GM23248 (cell line): ENCODE measurements around the gene FOXK1. TPM values are rescaled to one million over a fixed set of nuclear protein-coding genes. Genes with fewer than 3 reads are reported as not detected.
A peak's percentile ranks its signal among the peaks of the same experiment; 100 is the strongest.
"Not testable (repeated sequence)": the region's sequence is repeated elsewhere in the genome, so short reads cannot be mapped to it uniquely, and the experiment has no call there.

ENCODE experiments used
- DNase-seq: peaks from one replicate; pipeline ENCODE4 v3.0.0-alpha.2; 2015
- H2AFZ ChIP-seq: fragments of 200-600 bp; sonication (generic); 2 replicates; pipeline ENCODE4 v1.6.1; 2016; ENCODE audit warnings: antibody characterized with exemption
- H3F3A ChIP-seq: fragments of 200-600 bp; sonication (generic); 2 replicates; pipeline ENCODE4 v1.6.1; 2016; ENCODE audit warnings: mild to moderate bottlenecking, antibody characterized with exemption, mixed run types; ENCODE audit not compliant: insufficient read depth
- H3K27ac ChIP-seq: fragments of 200-600 bp; sonication (generic); 2 replicates; pipeline ENCODE4 v1.5.1; 2016; ENCODE audit warnings: mild to moderate bottlenecking
- H3K27me3 ChIP-seq: fragments of 200-600 bp; sonication (generic); replicated peaks from 2 replicates; pipeline ENCODE4 v1.6.1; 2016; ENCODE audit warnings: mild to moderate bottlenecking; ENCODE audit not compliant: insufficient read depth
- H3K36me3 ChIP-seq: fragments of 200-600 bp; sonication (generic); 2 replicates; pipeline ENCODE4 v1.6.1; 2016; ENCODE audit warnings: low read depth, mild to moderate bottlenecking
- H3K4me1 ChIP-seq: fragments of 200-600 bp; sonication (generic); 2 replicates; pipeline ENCODE4 v1.6.1; 2016; ENCODE audit warnings: mild to moderate bottlenecking; ENCODE audit not compliant: insufficient read depth
- H3K4me2 ChIP-seq: fragments of 200-600 bp; sonication (generic); one replicate; pipeline ENCODE4 v1.6.1; 2016; ENCODE audit warnings: mild to moderate bottlenecking; ENCODE audit not compliant: unreplicated experiment
- H3K4me3 ChIP-seq: fragments of 200-600 bp; sonication (generic); 2 replicates; pipeline ENCODE4 v1.5.1; 2016; ENCODE audit warnings: mild to moderate bottlenecking
- H3K79me2 ChIP-seq: fragments of 200-600 bp; sonication (generic); 2 replicates; pipeline ENCODE4 v1.6.1; 2016; ENCODE audit warnings: mild to moderate bottlenecking; ENCODE audit not compliant: insufficient read depth
- H3K9ac ChIP-seq: fragments of 200-600 bp; sonication (generic); 2 replicates; pipeline ENCODE4 v1.6.1; 2016; ENCODE audit warnings: mild to moderate bottlenecking
- H3K9me2 ChIP-seq: fragments of 200-600 bp; sonication (generic); 2 replicates; pipeline ENCODE4 v1.6.1; 2016; ENCODE audit warnings: mixed run types, mild to moderate bottlenecking, moderate library complexity; ENCODE audit not compliant: insufficient read depth
- H3K9me3 ChIP-seq: fragments of 200-600 bp; sonication (generic); one replicate; pipeline ENCODE4 v1.6.1; 2017; ENCODE audit warnings: low read depth
- H4K20me1 ChIP-seq: fragments of 200-600 bp; sonication (generic); 2 replicates; pipeline ENCODE4 v1.6.0; 2016; ENCODE audit not compliant: insufficient read depth
- EZH2 ChIP-seq: fragments of 200-600 bp; sonication (generic); IDR thresholded peaks from 2 replicates; pipeline ENCODE4 v1.6.1; 2018; ENCODE audit warnings: antibody characterized with exemption, mild to moderate bottlenecking; ENCODE audit not compliant: insufficient read depth, poor library complexity, severe bottlenecking
- EZH2phosphoT487 ChIP-seq: fragments of 200-600 bp; sonication (generic); IDR thresholded peaks from 2 replicates; pipeline ENCODE4 v1.6.1; 2018; ENCODE audit warnings: antibody characterized with exemption, moderate library complexity, mild to moderate bottlenecking, low read depth; ENCODE audit not compliant: insufficient read depth
- WGBS, 2 experiments: methylation state at CpG; one replicate each; pipeline ENCODE4 v1.1.6; 2015 to 2017; ENCODE audit warnings: low lambda C conversion rate in 2 of 2, low coverage in 1 of 2; ENCODE audit errors: missing lambda C conversion rate in 2 of 2; 5-methylcytosine and 5-hydroxymethylcytosine counted together
- in situ Hi-C: fragments of 300-500 bp; cut with MboI; formaldehyde crosslinking; loops from 2 replicates; pipeline ENCODE4 v1.15.0; 2020
- polyA plus RNA-seq: library from polyadenylated mRNA; unstranded; fragments of >200 nt; fragmentation: Nextera tagmentation; extraction: Ambion mirVana; gene quantifications from 2 replicates; pipeline ENCODE4 v1.2.1, GENCODE V29; 2016
- total RNA-seq: library from RNA; depleted of rRNA; stranded (reverse); fragments of >200 nt; shearing (Covaris generic); gene quantifications from 2 replicates; pipeline ENCODE4 v1.2.3, GENCODE V29; 2014

FOXK1 gene
- total and polyA plus RNA-seq, 2 experiments from 2014 or later, result 8.5 to 16.4 TPM

- Histone ChIP-seq H3K36me3 (no peaks in the 10 kb centered on the region), H3K27me3 (no peaks in the 10 kb centered on the region), H2AFZ (no peak overlapping the region; the same call in 1 of the 2 replicates), H3F3A (no peaks in the 10 kb centered on the region), H3K4me1 (no peaks in the 10 kb centered on the region), H3K9me3 (no peaks in the 10 kb centered on the region), H4K20me1 (no peaks in the 10 kb centered on the region), H3K9ac (no peak overlapping the region), H3K4me3 (no peak overlapping the region), H3K79me2 (no peaks in the 10 kb centered on the region), H3K4me2 (no peak overlapping the region), H3K9me2 (no peaks in the 10 kb centered on the region), H3K27ac (no peak overlapping the region)
- TF ChIP-seq EZH2, result no peak
- TF ChIP-seq EZH2phosphoT487, result no peak
- in situ Hi-C loops, result loop anchor here (10.0 kb wide), 1 partner anchor 285 kb away; no protein-coding TSS in a partner anchor
- DNase-seq, result peak; percentile 65
- whole genome bisulfite sequencing, 2 experiments, result 52 to 56% methylated on average over 34 to 39 of the region's 39 CpGs
Observed at GRCh38 chr7:4799508-4800268, 117.6 kb downstream of the FOXK1 start.

DNA sequence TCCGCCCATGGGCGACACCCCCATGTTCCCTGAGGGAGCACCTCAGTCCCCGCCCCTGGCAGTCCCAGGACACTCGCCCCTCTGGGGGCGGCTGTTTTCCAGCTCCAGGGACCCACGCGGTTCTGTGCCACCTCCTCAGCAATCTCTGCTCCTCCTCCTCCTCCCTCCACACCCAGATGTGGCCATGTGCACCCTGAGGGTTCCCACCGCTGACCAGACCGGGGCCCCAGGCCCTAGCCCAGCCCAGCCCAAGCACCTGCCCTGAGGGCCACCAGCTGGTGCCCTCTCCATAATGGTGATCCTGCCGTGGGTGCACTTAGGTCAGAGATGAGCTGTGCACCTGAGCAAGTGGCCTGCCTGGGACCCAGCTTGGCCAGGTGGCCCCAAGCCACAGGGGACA lies 118.4 kb downstream of the FOXK1 start:
- Histone ChIP-seq H3K4me3 (no peak overlapping the region), H3K27me3 (no peaks in the 10 kb centered on the region), H2AFZ (no peak overlapping the region), H3K9me2 (no peaks in the 10 kb centered on the region), H3K4me2 (no peak overlapping the region), H3K27ac (no peak overlapping the region), H4K20me1 (no peaks in the 10 kb centered on the region), H3K9me3 (no peaks in the 10 kb centered on the region), H3K4me1 (no peaks in the 10 kb centered on the region), H3K9ac (no peak overlapping the region), H3K36me3 (no peaks in the 10 kb centered on the region), H3K79me2 (no peaks in the 10 kb centered on the region), H3F3A (no peaks in the 10 kb centered on the region)
- in situ Hi-C loops, result no loop called here
- DNase-seq, result no peak
- 59 to 76% methylated on average over 8 to 10 of the region's 10 CpGs for WGBS, 2 experiments
- TF ChIP-seq EZH2 (no peak), EZH2phosphoT487 (no peak)

- Histone ChIP-seq H3K36me3 (no peaks in the 10 kb centered on the region), H2AFZ (no peak overlapping the region), H3K9ac (no peak overlapping the region), H3K4me1 (no peaks in the 10 kb centered on the region), H3K9me3 (no peaks in the 10 kb centered on the region), H4K20me1 (no peaks in the 10 kb centered on the region), H3K4me2 (no peak overlapping the region), H3K9me2 (no peaks in the 10 kb centered on the region), H3K4me3 (no peak overlapping the region), H3K79me2 (no peaks in the 10 kb centered on the region), H3F3A (no peaks in the 10 kb centered on the region), H3K27ac (no peak overlapping the region), H3K27me3 (no peaks in the 10 kb centered on the region)
- in situ Hi-C loops, result no loop called here
- WGBS, 2 experiments, result 88 to 91% methylated on average over 19 to 24 of the region's 27 CpGs
- TF ChIP-seq EZH2, result no peak
- TF ChIP-seq EZH2phosphoT487, result no peak
- no peak for DNase-seq
Observed at GRCh38 chr7:4800926-4801838, 119.1 kb downstream of the FOXK1 start.

DNA sequence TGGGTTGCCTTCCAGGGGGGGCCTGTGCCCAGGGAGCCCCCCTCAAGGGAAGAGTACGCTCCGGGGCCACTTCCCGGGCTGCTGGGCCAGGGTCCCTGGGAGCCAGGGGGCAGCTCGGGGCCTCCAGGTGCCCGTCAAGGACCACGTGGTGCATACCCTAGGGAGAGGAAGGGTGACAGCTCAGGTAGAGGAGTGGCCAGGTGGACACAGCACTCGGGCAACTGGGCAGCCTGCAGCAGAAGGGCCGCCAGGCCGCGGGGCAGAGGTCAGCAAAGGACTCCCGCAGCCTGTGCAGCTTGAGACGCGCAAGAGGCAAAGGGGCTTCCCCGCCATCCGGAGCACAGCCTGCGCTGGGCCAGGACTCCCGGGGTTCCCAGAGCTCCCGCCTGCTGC lies 119.7 kb downstream of the FOXK1 start:
- Histone ChIP-seq H4K20me1 (no peaks in the 10 kb centered on the region), H3K9ac (no peak overlapping the region), H3K27ac (no peak overlapping the region), H2AFZ (no peak overlapping the region), H3F3A (no peaks in the 10 kb centered on the region), H3K4me1 (no peaks in the 10 kb centered on the region), H3K36me3 (no peaks in the 10 kb centered on the region), H3K79me2 (no peaks in the 10 kb centered on the region), H3K9me2 (no peaks in the 10 kb centered on the region), H3K4me3 (no peak overlapping the region), H3K27me3 (no peaks in the 10 kb centered on the region), H3K4me2 (no peak overlapping the region), H3K9me3 (no peaks in the 10 kb centered on the region)
- DNase-seq, result no peak
- in situ Hi-C loops, result no loop called here
- WGBS, 2 experiments, result 90% methylated on average over 17 of the region's 18 CpGs
- TF ChIP-seq EZH2phosphoT487 (no peak), EZH2 (no peak)

DNA sequence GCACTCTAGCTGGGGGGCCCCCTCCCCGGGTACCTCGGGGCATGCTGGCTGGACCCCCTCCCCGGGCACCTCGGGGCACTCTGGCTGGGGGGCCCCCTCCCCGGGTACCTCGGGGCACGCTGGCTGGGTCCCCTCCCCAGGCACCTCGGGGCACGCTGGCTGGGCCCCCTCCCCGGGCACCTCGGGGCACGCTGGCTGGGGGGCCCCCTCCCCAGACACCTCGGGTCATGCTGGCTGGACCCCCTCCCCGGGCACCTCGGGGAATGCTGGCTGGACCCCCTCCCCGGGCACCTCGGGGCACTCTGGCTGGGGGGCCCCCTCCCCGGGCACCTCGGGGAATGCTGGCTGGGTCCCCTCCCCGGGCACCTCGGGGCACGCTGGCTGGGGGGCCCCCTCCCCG lies 120.5 kb downstream of the FOXK1 start:
- H3K4me2 ChIP-seq, H3K27ac ChIP-seq, H3K79me2 ChIP-seq, H3K4me3 ChIP-seq, H3F3A ChIP-seq, H3K36me3 ChIP-seq, H4K20me1 ChIP-seq, H3K9ac ChIP-seq, DNase-seq, H3K9me3 ChIP-seq, H3K4me1 ChIP-seq, H2AFZ ChIP-seq, in situ Hi-C loops, H3K9me2 ChIP-seq, H3K27me3 ChIP-seq: not testable (repeated sequence)
- 76% methylated on average over 19 of the region's 23 CpGs; no CpG with 5 or more reads in 1 of the 2 experiments for WGBS, 2 experiments
